ENCODE data around the gene LVRN.

LVRN gene

DNA sequence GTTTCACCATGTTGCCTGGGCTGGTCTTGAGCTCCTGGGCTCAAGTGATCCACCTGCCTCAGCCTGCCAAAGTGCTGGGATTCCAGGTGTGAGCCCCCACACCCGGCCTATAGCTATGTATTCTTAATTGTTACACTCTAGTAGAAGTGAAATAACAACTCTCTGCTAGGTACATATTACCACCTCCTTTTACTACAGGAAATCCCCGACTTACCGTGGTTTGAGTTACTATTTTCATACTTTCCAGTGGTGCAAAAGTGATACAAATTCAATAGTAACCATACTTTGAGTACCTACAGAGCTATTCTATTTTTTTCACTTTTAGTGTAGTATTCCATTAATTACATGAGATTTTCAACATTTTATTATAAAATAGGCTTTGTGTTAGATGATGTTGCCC, 70.7 kb downstream of the LVRN start:
- DNase-seq, result no peak

DNA sequence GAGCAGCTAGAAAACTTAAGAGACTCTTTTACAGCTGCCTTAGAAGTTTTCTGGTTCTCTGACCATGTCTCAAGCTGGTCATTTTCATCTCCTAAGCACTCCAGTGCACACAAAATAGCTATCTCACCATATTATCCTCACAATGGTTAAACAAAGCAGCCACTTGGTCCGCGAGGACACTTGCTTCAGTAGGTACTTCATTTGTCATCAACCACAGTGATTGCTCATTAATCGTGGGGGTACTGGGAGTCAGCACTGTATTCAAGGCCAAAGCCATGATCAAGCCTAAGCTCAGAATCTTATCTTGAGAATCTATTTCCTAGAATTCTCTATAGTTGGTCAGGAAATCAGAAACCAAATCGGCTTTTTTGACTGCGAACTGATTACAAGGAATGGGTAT, 72.8 kb downstream of the LVRN start:
- no peak for DNase-seq

DNA sequence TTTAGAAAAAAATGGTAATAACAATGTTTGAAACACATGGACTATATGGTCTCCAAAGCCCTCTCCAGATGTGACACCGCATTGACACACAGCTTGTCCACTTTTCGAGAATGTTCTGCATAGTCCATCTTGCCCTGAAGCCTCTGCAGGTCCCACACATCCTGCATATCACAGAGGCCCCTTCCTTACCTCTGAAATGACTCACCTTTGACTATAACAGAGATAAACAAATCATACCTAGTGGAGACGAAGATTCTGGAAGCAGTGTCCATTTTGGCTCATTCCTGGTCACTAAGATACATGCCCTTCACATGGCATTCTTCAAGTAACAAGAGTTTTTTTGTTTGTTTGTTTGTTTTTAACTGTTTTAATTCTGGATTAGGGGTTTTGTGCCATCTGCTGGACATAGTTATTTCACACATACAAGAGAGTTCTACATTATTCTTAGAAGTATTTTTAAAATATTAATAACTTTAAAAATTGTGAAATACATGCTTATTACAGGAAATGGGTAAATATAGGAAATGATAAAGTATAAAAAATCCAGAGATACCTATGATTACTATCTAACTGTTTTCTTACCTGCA, 75.1 kb downstream of the LVRN start:
- no peak for DNase-seq

DNA sequence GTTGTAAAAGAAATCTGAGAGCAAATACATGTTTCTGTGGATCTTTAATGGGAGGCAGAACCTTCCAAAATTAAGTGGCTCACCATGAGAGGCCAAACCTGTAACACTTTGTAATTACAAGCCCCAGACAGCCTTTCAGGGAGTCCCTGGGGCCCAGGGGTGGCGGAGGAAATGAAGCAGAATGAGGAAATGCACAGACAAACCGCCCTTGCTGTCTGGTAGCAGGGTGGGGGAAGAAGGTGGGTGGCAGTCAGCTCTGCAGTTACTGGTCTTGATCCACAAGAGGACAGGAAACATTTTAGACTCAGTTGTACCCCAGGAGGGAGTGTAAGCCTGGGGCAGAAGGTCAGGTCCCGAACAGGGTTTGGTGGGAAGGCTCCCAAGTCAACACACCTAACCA, 76.5 kb downstream of the LVRN start:
- no peak for DNase-seq

DNA sequence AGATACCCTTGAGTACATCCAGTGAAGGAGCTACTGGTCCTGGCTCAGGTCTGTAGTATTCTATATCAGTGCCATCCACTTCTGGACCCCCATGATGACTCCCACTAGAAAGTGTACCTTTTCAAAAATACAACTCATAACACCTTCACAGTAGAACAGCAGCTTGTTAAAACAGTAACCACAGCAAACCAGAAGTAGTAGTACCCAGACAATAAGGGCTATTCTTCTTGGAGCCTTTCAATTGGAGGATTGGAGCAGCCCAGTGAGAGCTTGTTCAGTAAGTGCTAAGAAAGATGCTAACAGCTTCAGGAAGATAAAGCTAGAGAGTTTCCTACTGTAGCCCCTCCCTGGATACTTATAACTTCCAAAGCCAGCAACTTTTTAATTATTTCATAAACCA, 80.1 kb downstream of the LVRN start:
- DNase-seq, result no peak

DNA sequence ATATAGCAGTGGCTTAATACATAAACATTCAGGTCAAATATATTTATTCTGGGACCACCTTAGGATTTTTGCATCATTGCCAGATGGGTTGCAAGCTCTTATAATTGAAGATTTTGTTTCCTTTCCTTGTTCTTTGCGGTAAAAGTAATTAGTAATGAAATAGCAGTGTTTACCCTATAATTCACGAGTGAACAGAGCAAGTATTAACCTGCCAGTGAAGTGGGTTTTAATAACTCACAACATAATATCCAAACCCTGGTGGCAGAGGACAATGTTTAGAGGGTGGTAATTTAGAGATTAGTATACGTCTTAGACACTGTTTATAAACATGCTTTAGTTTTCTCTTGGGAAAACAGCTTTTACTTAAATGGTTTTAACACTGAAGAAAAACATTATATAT, 81.8 kb downstream of the LVRN start:
- peak; percentile 26 for DNase-seq

DNA sequence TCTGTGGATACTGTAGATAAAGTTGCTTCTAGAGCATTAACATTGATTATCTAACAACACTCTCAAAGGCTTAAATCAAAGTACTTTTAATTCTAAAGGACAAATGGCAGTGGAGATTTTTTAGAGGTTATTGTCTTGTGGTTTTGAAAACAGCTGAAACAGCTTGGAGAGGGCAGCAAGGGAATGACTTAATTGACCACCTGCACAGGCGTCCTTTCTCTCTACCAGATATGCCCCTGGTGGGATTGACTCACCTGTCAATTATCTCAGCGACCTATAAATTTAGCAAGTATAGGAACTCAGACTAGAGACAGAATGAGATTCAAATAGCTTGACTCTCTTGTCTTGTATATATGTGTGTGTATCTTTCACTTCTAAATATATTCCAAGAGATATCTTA, 83.5 kb downstream of the LVRN start:
- no peak for DNase-seq

DNA sequence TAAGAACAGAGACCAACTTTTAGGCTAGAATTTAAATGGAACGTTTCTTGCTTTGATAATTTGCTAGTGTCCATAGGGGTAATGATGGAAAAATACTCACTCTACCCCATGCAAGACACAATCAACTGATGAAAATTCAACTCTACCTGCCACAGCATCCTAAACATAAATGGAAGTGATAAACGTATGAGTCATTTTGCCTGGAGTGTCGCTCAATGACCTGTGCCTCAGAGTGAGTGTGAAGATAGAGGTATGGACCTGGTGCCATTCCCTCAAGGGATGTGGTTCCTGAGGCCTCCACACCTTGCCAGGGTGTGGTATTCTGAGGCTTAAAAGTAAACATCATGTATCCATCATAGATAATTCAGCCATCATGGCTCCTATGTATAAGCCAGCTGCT, 84.0 kb downstream of the LVRN start:
- no peak for DNase-seq

DNA sequence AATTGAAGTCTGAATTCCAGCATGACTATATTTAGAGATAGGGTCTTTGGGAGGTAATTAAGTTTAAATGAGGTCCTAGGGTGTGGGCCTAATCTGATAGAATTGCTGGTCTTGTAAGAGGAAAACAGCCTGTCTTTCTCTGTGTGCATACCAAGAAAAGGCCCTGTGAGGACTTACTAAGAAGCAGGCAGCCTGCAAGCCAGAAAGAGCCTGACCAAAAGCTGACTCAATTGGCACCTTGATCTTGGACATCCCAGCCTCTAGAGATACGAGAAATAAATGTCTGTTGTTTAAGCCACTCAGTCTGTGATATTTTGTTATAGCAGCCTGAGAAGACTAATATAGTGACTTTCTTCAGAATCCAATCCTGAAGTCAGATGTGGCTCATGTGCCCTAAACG, 84.5 kb downstream of the LVRN start:
- DNase-seq, result no peak

DNA sequence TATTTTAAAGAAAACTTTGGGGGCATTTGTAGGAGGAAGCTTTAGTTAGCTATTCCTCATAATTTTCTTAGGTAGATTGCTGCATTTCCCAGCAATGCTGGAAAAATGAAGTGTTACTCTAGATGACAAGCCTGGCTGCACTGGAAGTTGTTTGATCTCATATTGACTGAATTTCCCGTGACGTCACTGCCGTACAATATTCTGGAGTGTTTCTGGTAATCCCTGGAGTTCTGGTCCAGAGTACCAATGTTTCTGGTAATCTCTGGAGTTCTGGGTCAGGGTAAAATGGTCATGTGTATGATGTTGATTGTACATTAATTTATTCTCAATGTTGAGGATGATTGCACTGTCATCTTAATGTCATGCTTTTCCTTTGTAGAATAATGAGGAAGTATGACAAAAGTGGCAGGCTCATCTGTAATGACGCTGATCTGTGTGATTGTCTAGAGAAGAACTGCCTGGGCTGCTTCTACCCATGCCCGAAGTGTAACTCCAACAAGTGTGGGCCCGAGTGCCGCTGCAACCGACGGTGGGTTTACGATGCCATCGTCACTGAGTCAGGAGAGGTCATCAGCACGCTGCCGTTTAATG, 96.2 kb downstream of the LVRN start:
- no peak for DNase-seq

DNA sequence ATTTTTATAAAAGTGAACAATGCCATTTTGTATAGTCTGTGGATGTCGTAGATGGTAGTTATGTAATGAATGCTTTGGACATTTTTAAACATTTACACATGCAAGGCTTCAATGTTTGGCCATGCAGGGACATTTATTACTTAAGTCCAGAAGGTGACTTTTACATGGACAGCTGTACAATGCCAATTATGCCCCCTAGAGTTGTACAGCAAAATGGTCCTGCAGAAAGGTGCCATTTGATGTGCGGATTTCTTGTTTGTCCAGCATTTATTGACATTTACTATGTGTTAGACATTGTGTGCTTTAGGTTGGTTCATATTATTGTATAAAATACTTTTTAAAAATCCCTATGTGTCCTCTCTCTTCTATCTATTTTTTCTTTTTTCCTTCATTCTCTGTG, 100.1 kb downstream of the LVRN start:
- DNase-seq, result no peak

DNA sequence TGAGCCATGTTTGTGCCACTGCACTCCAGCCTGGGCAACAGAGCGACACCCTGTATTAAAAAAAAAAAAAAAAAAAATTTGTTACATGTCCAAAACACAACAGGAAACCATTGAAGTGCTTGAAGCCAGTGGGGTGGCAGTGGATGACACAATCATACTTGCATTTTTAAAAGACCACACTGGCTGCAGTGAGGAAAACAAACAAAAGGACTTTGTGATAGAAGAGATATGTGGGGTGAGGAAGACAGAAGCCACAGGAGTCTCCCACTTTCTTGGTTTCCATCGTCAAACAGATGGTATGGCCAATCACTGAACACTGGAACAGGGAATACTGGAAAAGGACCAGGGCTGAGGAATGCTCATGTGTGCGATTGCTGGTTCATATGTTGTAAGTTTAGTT, 101.7 kb downstream of the LVRN start:
- DNase-seq, result no peak

DNA sequence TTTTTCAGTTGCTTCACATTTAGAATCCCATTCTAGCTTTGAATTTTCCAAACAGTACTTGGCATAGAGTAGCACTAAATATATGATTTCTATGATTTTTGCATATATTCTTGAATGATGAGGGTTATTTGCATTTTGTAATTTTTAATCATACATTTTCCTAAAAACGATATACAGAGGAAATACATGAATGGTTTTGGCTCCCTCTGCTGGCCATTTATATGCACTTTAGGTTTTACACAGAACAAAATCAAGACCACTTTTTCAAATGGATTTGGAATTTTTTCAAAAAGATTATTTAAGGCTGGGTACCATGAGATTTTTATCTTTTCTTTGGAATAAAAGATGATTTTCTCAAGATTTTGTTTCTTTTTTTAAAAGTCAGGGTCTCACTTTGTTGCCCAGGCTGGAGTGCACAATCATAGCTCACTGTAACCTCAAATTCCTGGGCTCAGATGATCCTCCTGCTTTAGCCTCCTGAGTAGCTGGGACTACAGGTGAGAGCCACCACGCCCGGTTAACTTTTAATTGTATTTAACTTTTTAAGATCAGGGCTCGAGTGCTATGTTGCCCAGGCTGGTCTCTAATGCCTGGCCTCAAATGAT, 105.9 kb downstream of the LVRN start:
- DNase-seq, result peak; percentile 45

DNA sequence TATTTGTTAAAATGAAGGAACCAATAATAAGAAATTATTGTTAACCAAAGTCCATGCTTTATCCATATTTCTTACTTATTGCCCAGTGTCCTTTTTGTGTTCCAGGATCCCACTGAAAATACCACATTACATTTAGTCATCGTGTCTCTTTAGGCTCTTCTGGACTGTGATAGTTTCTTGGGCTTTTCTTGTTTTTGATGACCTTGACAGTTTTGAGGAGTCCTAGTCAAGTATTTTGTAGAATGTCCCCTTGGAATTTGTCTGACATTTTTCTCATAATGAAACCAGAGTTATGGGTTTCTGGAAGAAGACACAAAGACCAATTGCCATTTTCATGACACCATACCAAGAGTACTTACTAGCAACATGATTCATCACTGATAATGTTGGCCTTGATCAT, 108.9 kb downstream of the LVRN start:
- no peak for DNase-seq

DNA sequence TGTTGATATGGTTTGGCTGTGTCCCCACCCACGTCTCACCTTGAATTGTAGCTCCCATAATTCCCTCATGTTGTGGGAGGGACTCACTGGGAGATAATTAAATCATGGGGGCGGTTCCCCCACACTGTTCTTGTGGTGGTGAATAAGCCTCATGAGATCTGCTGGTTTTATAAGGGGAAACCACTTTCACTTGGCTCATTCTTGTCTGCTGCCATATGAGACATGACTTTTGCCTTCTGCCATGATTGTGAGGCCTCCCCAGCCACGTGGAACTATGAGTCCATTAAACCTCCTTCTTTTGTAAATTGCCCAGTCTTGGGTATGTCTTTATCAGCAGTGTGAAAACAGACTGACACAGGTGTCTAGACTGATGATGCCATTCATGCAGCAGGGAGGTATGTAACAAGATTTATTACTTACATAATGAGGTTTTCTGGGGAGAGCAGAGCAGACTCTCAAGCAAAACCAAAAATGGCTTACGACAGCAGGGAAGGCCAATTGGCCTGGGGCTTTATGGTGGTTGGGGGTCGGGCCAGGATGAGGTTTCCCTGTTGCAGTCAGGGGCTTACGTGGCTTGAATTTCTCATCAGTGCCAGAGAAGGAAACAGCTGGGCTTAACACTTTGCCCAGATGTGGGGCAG, 113.0 kb downstream of the LVRN start:
- no peak for DNase-seq

DNA sequence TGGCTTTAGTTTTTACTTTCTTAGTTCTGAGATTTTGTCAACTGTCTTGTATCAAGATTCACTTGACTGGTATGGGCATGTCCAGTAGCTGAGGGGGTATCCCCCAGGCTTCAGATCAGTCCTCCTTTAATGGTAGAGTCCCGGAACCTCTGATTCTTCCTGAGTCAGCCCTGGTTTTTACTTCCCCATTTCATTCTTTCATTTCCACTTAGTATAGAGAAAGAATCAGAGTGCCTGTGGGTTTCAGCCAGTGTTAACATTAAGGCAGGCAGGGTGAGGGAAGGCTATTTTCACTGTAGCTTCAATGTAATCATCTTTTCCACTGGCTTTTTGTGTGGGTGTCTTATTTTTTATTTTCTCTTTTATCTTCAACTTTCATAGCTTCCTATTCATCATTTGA, 114.2 kb downstream of the LVRN start:
- DNase-seq, result no peak

Data from COR-L47 (cell line).